Endothelial cell of umbilical vein (primary cell): ENCODE results near the gene GRAPL. TPM values are rescaled to one million over a fixed set of nuclear protein-coding genes. Genes with fewer than 3 reads are reported as not detected.
"Not testable (repeated sequence)": the region's sequence is repeated elsewhere in the genome, so short reads cannot be mapped to it uniquely, and the experiment has no call there.

Source experiments
- BruUV-seq: library from RNA; stranded (reverse); fragments of 400-500 nt; replicated peaks from 2 replicates; lab custom pipeline; 2021; lab: Mats Ljungman, UMichigan
- CTCF ChIA-PET: fragments of 300-600, 350-600 bp; sonication (Branson Sonifier 250); formaldehyde crosslinking; loops from one replicate; lab custom pipeline; 2021; ENCODE audit warnings: antibody characterized with exemption, inconsistent platforms; lab: Charles Lee
- POLR2A ChIA-PET: fragments of 300-600, 350-600 bp; sonication (Branson Sonifier 250); formaldehyde crosslinking; loops from one replicate; lab custom pipeline; 2021; ENCODE audit warnings: antibody characterized with exemption, inconsistent platforms; lab: Charles Lee
- DNase-seq: peaks from one replicate; pipeline ENCODE4 v3.0.0-alpha.2; 2011; ENCODE audit warnings: low read depth, low spot score
- FAIRE-seq: peaks from 2 replicates; lab custom pipeline; 2011; peaks lifted over from hg19 to GRCh38; lab: Jason Lieb, UNC
- H2AFZ ChIP-seq: 2 replicates; pipeline ENCODE4 v1.6.0; 2012; ENCODE audit warnings: low read depth, low read length, control low read depth, inconsistent platforms
- H3K27ac ChIP-seq: 2 replicates; pipeline ENCODE4 v1.5.1; 2011; ENCODE audit warnings: low read depth, mild to moderate bottlenecking, control low read depth, low read length, moderate library complexity; ENCODE audit not compliant: insufficient read depth
- H3K27me3 ChIP-seq, 2 experiments: 2 replicates each; pipeline versions ENCODE4 v1.6.0 to v1.6.1; 2011; ENCODE audit warnings: low read length in 2 of 2, mixed read lengths in 1 of 2; ENCODE audit not compliant: control insufficient read depth in 2 of 2, insufficient read depth in 2 of 2
- H3K36me3 ChIP-seq, 2 experiments: 2 replicates in 1 of 2; 3 replicates in 1 of 2; pipeline ENCODE4 v1.5.1; 2011; ENCODE audit warnings: low read length in 2 of 2, mild to moderate bottlenecking in 1 of 2, moderate library complexity in 1 of 2; ENCODE audit not compliant: control insufficient read depth in 2 of 2, insufficient read depth in 2 of 2; ENCODE audit errors: extremely low read depth in 1 of 2
- H3K4me1 ChIP-seq: 3 replicates; pipeline ENCODE4 v1.5.1; 2011; ENCODE audit warnings: mild to moderate bottlenecking, low read length; ENCODE audit not compliant: control insufficient read depth, insufficient read depth; ENCODE audit errors: extremely low read depth
- H3K4me2 ChIP-seq: 2 replicates; pipeline ENCODE4 v1.6.1; 2011; ENCODE audit warnings: low read length, control low read depth, mixed read lengths; ENCODE audit not compliant: insufficient read depth
- H3K4me3 ChIP-seq, 3 experiments: fragments of 200-600 bp in 1 of 3; sonication (generic), shearing (Covaris generic) in 1 of 3; replicated peaks in 1 of 3; 2 replicates each; pipeline ENCODE4 v1.5.1; 2011 to 2016; ENCODE audit warnings: control low read depth in 3 of 3, low read length in 3 of 3, mild to moderate bottlenecking in 2 of 3, inconsistent platforms in 1 of 3, low read depth in 1 of 3, moderate library complexity in 1 of 3; ENCODE audit not compliant: insufficient read depth in 1 of 3
- H3K79me2 ChIP-seq: 2 replicates; pipeline ENCODE4 v1.6.0; 2012; ENCODE audit warnings: low read length, inconsistent platforms; ENCODE audit not compliant: control insufficient read depth, insufficient read depth
- H3K9ac ChIP-seq: replicated peaks from 2 replicates; pipeline ENCODE3; 2011; ENCODE audit warnings: low read length, control low read depth; ENCODE audit not compliant: insufficient read depth; ENCODE audit errors: extremely low read depth
- H3K9me1 ChIP-seq: replicated peaks from 3 replicates; pipeline ENCODE4 v1.6.0; 2011; ENCODE audit warnings: mild to moderate bottlenecking, low read length; ENCODE audit not compliant: control insufficient read depth, insufficient read depth; ENCODE audit errors: extremely low read depth
- H3K9me3 ChIP-seq: replicated peaks from 2 replicates; pipeline ENCODE4 v1.5.1; 2012; ENCODE audit warnings: low read length, inconsistent platforms; ENCODE audit not compliant: control insufficient read depth, insufficient read depth
- H4K20me1 ChIP-seq: replicated peaks from 2 replicates; pipeline ENCODE3; 2011; ENCODE audit warnings: mild to moderate bottlenecking, low read length; ENCODE audit not compliant: control insufficient read depth, insufficient read depth; ENCODE audit errors: extremely low read depth
- dilution Hi-C: fragments of 300-500 bp; cut with MboI; formaldehyde crosslinking; loops from one replicate; pipeline ENCODE4 v1.15.0; 2019; ENCODE audit warnings: low sequenced_read_pairs; ENCODE audit not compliant: extremely low pct_ligation_motif_present
- intact Hi-C: fragments of 100-400 bp; cut with micrococcal nuclease; formaldehyde crosslinking; loops from one replicate; pipeline ENCODE4 v1.10.0; 2022
- polyA plus RNA-seq, 4 experiments: library from polyadenylated mRNA; depleted of rRNA in 3 of 4; stranded (reverse) in 3 of 4; unstranded in 1 of 4; fragments of >200 nt; gene quantifications; 2 replicates each; pipeline versions ENCODE4 v1.2.1 to v1.2.3, GENCODE V29; 2011 to 2012; ENCODE audit warnings: missing spikeins in 1 of 4
- total RNA-seq: library from RNA; stranded (reverse); gene quantifications from 2 replicates; pipeline ENCODE4 v1.2.3, GENCODE V29; 2021

Gene GRAPL
- total and polyA plus RNA-seq, 2 donors (not counting 3 experiments of a cell fraction or from before 2014, with no cell fraction given), result 22.8 to 55.1 TPM

- H4K20me1 ChIP-seq, H3K4me3 ChIP-seq, H3K9me1 ChIP-seq, H3K4me1 ChIP-seq, H3K27me3 ChIP-seq, intact Hi-C loops, H3K4me2 ChIP-seq, BruUV-seq, H3K79me2 ChIP-seq, H3K27ac ChIP-seq, FAIRE-seq, POLR2A ChIA-PET, H3K9me3 ChIP-seq, H3K36me3 ChIP-seq, H3K9ac ChIP-seq, H2AFZ ChIP-seq, dilution Hi-C loops, CTCF ChIA-PET: not testable (repeated sequence)
- peak; percentile 0 for DNase-seq
These were observed 34.4 kb upstream of the GRAPL start for GRCh38 chr17:19092737-19093683.

- dilution Hi-C loops, intact Hi-C loops, H3K27ac ChIP-seq, H3K4me3 ChIP-seq, H3K4me2 ChIP-seq, H4K20me1 ChIP-seq, H2AFZ ChIP-seq, H3K79me2 ChIP-seq, H3K9me3 ChIP-seq, H3K4me1 ChIP-seq, H3K9me1 ChIP-seq, FAIRE-seq, H3K36me3 ChIP-seq, BruUV-seq, H3K9ac ChIP-seq, H3K27me3 ChIP-seq, POLR2A ChIA-PET, CTCF ChIA-PET, DNase-seq: not testable (repeated sequence)
These were observed 33.5 kb upstream of the GRAPL start for GRCh38 chr17:19093684-19094438.

- H3K36me3 ChIP-seq, H3K79me2 ChIP-seq, intact Hi-C loops, H2AFZ ChIP-seq, H3K27ac ChIP-seq, H3K4me3 ChIP-seq, H3K27me3 ChIP-seq, dilution Hi-C loops, H4K20me1 ChIP-seq, H3K4me1 ChIP-seq, CTCF ChIA-PET, H3K9me1 ChIP-seq, H3K9me3 ChIP-seq, H3K9ac ChIP-seq, BruUV-seq, H3K4me2 ChIP-seq, POLR2A ChIA-PET: not testable (repeated sequence)
- DNase-seq (peak; percentile 0), FAIRE-seq (peak; percentile 81)
These were observed 18.9 kb upstream of the GRAPL start for GRCh38 chr17:19108517-19108916.
